ENCODE data around the gene DFFB.

The DFFB gene

GRCh38 chr1:3929126-3929525, 71.8 kb downstream of the DFFB start:
- no peak for FAIRE-seq

GRCh38 chr1:3930301-3931006, 73.2 kb downstream of the DFFB start:
- no peak for FAIRE-seq

GRCh38 chr1:3931007-3931912, 74.0 kb downstream of the DFFB start:
- FAIRE-seq, result no peak

GRCh38 chr1:3932156-3932919, 75.1 kb downstream of the DFFB start:
- FAIRE-seq, result no peak

All from islet of Langerhans (tissue), 1 donor.